ENCODE measurements around the gene SLC1A1.

DNA sequence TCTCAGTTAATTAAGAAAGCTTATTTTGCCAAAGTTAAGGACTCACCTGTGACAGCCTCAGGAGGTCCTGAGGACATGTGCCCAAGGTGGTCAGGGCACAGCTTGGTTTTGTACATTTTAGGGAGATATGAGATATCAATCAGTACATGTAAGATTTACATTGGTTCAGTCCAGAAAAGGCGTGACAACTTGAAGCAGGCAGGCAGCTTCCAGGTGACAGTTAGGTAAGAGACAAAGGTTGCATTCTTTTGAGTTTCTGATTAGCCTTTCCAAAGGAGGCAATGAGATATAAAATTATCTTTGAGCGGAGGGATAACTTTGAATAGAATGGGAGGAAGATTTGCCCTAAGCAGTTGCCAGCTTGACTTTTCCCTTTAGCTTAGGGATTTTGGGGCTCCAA is 47.8 kb downstream of the SLC1A1 start:
- TF ChIP-seq POLR2A (IDR thresholded peaks at IDR 0.05), result no peak
- TF ChIP-seq, protein P1, sequence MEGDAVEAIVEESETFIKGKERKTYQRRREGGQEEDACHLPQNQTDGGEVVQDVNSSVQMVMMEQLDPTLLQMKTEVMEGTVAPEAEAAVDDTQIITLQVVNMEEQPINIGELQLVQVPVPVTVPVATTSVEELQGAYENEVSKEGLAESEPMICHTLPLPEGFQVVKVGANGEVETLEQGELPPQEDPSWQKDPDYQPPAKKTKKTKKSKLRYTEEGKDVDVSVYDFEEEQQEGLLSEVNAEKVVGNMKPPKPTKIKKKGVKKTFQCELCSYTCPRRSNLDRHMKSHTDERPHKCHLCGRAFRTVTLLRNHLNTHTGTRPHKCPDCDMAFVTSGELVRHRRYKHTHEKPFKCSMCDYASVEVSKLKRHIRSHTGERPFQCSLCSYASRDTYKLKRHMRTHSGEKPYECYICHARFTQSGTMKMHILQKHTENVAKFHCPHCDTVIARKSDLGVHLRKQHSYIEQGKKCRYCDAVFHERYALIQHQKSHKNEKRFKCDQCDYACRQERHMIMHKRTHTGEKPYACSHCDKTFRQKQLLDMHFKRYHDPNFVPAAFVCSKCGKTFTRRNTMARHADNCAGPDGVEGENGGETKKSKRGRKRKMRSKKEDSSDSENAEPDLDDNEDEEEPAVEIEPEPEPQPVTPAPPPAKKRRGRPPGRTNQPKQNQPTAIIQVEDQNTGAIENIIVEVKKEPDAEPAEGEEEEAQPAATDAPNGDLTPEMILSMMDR (IDR thresholded peaks at IDR 0.05), result no peak

Data from esophagus squamous epithelium (tissue), 4 donors.